ENCODE data around the gene CACNA1C.

CACNA1C gene

GRCh38 chr12:2260441-2260840, 207.7 kb downstream of the CACNA1C start:
- DNase-seq = no peak

DNA sequence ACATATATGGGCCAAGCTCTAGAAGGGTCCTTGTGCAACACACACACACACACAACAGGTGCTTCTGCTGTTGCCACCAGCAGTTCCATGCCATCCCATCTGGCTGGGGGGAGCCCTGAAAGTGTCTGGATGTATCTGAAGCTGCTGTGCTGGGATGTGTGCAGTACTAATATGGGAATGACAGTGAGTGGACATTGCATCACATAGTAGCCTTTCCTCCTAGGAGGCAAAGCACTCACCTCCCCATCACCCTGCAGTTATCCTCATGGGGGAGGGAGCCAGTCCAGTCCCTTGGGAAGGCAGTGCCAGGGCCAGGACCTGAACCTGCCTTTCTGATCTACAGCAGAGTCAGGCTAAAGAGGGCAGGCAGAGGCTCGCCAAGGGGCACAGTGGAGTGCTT, 208.9 kb downstream of the CACNA1C start:
- no peak for DNase-seq

DNA sequence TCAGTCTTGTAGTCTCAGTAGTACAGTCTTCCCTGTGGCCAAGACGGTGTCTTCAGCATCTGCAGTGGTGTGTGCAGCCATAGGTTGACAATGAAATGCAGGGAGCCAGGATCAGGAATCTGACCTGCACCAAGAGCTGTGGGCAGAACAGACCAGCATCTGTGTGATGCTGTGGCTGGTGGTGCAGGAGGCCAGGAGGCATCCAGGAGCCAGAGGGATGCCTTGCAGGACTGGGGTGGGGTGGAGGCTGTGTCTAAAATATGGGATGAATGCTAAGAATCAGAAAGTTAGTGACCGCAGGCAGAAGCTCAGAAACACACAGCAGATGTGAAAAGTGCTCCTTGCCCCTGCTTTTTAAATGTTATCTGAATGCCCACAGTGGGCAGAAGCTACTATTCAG, 209.7 kb downstream of the CACNA1C start:
- no peak for DNase-seq

GRCh38 chr12:2263901-2264300, 211.1 kb downstream of the CACNA1C start:
- no peak for DNase-seq

- no peak for DNase-seq
Measured at GRCh38 chr12:2264651-2265232, 212.0 kb downstream of the CACNA1C start.

GRCh38 chr12:2265461-2266167, 212.8 kb downstream of the CACNA1C start:
- DNase-seq = no peak

- DNase-seq = no peak
Measured at GRCh38 chr12:2266666-2267620, 214.2 kb downstream of the CACNA1C start.

DNA sequence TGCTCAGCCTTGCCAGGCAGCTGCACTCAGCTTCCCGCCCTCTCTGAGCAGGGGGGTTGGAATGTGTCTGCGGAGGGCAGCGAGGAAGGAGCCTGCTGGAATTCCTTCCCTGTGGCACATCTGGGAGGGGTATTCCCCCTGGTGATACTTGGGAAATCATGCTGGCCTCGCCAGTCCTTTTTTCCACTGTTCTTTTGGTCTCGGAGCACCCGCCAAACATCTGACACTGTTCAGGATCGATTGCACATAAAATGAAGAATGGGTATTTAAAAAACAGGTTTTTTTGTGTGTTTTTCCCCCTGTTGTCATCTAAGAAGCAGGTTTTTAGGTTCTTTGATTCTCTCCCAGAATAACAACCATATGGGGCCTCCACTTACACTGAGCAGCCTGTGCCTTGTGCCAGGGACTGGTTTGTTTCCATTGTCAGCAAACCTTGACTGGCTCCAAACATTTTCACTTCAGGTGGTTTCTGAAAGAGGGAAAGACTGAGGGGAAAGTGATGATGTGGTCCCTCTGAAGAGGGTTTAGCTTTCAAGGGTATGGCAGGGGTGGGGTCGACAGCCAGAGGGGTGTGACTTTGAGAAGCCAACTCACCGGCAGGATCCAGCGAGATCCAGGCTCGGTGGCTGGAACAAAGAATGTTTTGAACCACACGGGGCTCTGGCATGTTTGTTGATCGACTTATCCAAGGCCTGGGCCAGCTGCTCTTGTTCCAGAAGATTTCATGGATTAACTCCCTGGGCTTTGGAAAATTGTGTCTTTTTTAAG, 215.1 kb downstream of the CACNA1C start:
- no peak for DNase-seq

DNA sequence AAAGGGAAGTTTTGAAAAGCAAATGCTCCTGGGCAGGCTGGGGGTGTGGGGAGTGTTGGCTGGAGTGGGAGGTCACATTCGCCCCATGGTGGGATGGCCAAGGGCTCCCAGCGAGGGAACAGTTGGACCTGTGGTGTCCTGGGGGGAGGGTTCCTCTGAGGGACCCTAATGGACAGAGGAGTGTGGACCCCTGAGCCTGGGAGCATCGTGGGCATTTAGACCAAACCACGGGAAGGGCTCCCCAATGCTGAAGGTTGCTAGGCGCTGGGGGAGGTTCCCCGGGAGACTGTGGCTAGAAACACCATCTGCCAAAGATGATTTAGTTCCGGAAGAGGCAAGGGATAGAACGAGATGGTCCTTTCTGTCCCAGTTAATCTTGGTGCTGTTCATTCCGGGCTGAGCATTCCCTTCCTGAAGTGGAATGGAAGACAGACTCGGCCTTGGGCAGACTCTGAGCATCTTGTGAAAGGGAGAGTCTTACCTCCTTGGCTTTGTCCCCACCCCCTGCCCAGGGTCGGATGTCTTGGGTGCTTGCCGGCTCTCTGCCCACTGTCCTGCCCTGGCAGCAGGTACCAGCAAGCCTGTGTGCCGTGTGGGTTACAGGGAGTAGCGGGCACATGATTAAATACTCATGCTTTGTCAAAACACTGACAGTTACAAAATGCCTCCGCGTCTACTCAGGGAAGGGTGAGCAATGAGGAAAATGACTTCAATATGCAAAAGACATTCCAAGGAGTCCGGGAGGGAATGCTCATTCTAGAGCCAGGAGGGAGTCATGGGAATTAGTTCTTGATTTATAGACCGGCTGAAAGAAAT, 215.9 kb downstream of the CACNA1C start:
- no peak for DNase-seq

DNA sequence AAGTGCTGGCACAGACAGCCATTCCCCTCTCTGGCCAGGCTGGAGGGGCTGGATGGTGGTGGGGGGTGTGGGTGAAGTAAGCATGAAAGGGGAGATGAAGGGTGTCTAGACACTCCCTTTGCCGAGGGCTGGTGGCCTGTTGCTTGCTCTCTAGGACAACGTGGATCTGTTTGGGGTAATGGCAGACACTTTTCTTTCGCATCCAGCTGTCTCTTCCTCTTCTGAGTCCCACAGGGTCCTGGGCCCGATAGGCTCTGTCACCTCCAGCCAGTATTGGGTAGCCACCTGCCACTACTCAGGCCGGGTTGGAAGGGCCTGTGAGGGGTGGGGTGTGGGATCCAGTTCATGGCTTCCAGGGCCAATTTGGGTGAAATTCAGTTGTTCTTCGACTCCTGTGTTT, 218.1 kb downstream of the CACNA1C start:
- no peak for DNase-seq

DNA sequence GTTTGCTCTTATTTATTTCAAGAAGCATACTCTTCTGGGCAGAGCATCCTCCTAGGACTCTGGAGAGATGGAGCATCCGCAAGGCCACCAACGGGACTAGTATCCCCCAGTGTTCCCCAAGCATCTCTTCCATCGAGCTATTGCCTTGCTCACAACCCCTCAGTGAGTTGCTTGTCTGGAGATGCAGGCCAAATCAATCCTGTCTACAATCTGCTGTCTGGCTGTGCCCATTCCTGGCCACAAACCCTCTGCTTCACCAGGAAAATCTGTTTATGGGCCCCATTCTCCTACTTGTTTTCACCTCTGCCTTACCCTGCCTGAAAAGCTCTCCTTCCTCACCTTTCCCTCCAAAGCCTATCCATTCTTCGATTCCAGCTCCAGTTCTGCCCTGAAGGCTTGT, 219.2 kb downstream of the CACNA1C start:
- no peak for DNase-seq

DNA sequence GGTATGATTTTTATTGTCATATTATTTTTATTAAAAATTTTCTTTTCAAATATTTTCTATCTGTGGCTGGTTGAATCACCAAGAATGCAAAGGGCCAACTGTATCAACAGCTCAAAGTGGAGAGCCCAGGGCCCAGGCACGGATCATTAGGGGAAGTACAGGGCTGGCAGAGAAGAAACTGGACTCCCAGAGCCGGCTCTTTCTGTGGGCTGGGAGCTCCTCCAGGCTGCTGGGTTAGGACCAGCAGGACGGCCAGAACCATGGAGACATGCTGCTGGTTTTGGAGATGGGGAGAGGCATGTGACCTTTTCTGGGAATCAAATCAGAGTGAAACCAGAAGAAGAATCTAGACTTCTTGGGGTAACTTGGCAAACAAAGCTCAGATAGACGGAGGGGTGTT, 220.5 kb downstream of the CACNA1C start:
- DNase-seq = no peak

- DNase-seq = no peak
Measured at GRCh38 chr12:2273751-2274150, 221.0 kb downstream of the CACNA1C start.

DNA sequence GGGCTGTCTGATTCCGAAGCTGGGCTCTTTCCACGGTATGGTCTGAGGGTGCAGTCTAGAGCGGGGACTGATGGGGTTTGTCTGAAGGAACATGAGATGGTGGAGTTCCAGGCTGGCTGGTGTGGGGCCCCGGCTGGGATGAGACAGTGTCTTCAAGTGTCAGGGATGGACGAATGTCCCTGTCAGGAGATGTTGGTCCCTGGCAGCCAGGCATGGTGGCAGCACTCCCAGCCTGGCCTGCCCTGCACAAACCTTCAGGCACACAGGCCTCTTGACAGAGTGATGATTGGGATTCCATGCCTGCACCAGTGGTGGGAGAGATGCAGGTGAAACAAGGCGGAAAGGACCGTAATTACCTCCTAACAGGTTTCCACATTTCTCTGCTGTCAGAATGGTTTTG, 221.9 kb downstream of the CACNA1C start:
- no peak for DNase-seq

DNA sequence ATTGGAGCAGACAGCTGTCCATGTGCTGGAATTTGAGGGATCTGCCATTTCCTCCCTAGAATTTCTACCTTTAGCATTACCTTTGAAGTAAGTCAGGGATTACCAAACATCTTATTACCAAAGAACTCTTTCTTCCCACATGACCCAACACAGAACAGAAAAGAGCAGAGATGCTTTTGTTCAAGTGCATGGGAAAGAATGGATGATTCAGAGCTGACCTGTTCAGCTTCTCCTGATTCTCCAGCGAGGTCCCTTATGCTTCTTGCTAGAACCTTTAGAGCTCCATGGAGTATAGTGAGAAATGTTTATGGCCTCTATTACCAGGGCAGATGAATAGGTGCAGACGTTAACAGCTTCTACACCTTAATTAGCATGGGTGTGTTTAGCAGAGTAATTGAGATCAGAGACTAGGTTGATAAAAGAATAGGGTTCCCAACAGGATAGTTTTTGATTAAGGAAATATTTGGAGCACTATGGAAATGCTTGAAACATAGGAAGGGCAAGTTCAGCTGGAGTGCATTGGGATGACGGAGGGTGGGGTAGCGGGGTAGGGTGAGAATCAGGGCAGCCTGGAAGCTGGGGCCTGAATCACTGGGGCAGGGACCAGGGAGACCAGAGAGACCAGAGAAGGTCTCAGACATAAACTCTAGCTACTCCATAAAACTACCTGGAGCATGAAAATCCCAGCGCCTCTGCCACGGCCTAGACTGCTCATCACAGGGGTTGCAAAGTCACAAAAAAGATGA, 223.7 kb downstream of the CACNA1C start:
- no peak for DNase-seq

- no peak for DNase-seq
Measured at GRCh38 chr12:2277492-2278155, 224.8 kb downstream of the CACNA1C start.

DNA sequence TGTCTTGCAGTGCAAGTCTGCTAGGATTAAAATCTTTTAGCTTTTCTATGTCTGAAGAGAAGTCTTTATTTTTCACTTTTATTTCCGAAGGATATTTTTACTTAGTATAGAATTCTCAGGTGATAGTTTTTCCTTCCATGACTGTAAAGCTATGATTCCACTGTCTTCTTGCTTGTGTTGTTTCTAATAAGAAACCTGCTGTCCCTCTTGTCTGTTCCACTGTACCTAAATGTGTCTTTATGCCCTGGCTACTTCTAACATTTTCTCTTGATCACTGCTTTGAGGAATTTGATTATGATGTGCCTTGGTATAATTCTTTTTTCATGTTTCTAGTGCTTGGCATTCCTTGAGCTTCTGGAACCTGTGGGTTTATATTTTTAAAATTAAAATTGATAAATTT, 228.7 kb downstream of the CACNA1C start:
- DNase-seq = no peak

DNA sequence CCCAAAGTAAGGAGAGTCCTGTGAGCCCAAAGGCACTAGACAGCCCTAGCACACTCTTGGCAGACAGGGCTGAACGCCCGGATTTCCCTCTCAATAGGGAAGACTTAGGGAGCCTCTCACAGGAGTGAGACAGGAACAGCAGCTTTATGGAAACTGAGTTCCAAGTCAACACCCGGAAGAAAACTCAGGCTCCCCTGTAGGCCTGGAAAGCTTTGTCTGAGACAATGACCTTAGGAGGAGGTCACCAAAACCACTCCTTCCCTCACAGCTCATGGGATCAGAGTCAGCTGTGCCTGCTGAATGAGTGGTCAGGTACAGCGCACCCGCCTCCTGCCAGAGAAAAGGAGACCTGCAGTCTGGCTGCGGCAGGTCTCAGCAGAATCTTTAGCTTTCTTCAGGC, 229.5 kb downstream of the CACNA1C start:
- no peak for DNase-seq

DNA sequence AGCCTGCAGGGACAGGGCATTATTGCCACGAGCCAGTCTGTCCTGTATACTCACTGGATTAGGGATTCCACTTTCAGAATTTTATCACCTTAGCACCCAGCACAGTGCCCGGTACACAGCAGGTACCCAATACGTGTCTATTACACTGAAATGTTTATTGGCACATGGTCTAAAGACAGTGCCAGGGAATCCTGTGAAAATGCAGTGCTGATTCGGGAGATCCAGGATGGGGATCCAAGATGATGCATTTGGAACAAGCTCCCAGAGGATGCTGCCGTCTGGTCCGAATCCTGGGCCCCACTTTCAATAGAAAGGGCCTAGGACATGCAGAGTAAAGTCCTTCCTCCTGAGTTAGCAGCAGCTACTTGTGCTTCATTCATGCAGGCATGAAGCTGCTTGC, 230.7 kb downstream of the CACNA1C start:
- no peak for DNase-seq

DNA sequence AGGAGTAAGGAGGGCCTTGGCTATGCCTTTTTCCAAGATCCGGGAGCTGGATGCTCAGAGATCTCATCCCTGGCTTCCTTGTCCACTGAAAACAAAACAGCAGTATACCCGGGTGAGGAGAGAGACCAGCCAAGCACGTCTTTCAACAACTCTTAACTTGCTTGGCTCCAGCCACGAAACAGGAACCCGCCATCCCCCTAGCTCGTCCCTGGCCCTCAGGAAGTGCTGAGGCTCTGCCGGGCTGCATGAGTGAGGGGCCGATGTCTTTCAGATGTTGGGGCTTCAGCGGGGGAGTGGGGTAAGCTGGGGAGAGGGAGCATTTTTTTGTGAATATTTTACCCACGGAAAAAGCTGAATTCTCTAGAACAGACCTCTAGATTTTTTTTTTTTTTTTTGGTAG, 231.1 kb downstream of the CACNA1C start:
- DNase-seq = no peak

DNA sequence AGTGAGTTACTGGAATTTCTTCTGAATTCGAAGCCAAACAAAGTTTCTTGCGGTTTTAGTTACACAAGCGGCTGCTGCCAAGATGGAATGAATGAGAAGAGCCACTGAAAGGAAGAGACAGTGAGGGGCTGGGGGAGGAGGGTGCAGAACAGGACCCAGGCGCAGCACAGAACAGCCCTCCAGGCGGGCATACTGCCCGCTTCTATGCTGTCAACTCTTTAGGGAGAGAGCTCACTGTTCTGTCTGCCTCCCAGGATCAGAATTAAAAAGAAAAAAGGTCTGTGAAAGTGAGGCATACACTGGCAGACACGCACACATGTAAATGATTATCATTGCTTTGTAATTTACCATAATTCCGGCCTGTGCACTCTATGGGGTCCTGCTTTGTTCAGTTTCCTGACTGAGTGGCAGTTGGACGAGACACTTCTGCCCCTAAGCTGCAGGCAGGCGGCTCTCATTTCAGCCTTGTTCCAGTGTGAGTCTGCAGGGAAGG, 231.6 kb downstream of the CACNA1C start:
- no peak for DNase-seq

Measured in activated naive CD4-positive, alpha-beta T cell treated with Interleukin-2 at 50 U/mL for 16 hours (primary cell).